ENCODE results near the gene ATG14. TPM values are rescaled to one million over a fixed set of nuclear protein-coding genes. Genes with fewer than 3 reads are reported as not detected.

The ATG14 gene
- total RNA-seq, 3 donors from 2014 or later: 8.3 to 15.1 (median 10.8) TPM

- no peak for TF ChIP-seq CTCF (IDR thresholded peaks at IDR 0.05)
- ATAC-seq: peak; percentile 54
- DNase-seq: no peak
- intact Hi-C loops (cut with DNase I, micrococcal nuclease): no loop called here
- H3K9me3 ChIP-seq: no peaks in the 10 kb centered on the region
- H3K4me3 ChIP-seq: no peak overlapping the region
- no peaks in the 10 kb centered on the region for H3K36me3 ChIP-seq (ENCODE audit: low read depth)
- H3K4me1 ChIP-seq (ENCODE audit: low read depth): peaks cover 56% of the 10 kb centered on the region
These were observed 77.7 kb downstream of the ATG14 start for GRCh38 chr14:55333711-55334485.

GRCh38 chr14:55332654-55333570, 78.7 kb downstream of the ATG14 start:
- H3K4me1 ChIP-seq (ENCODE audit: low read depth): peaks cover 54% of the 10 kb centered on the region
- no peak for TF ChIP-seq CTCF (IDR thresholded peaks at IDR 0.05)
- H3K36me3 ChIP-seq (ENCODE audit: low read depth): no peaks in the 10 kb centered on the region
- H3K4me3 ChIP-seq: no peak overlapping the region
- intact Hi-C loops (cut with DNase I, micrococcal nuclease): no loop called here
- ATAC-seq (peak; percentile 27), DNase-seq (no peak)
- no peaks in the 10 kb centered on the region for H3K9me3 ChIP-seq

- ATAC-seq: no peak
- intact Hi-C loops (cut with DNase I, micrococcal nuclease): no loop called here
- Histone ChIP-seq H3K9me3 (no peaks in the 10 kb centered on the region), H3K4me1 (ENCODE audit: low read depth) (peaks cover 39% of the 10 kb centered on the region), H3K36me3 (ENCODE audit: low read depth) (no peaks in the 10 kb centered on the region), H3K4me3 (no peak overlapping the region)
- DNase-seq: no peak
- TF ChIP-seq CTCF (IDR thresholded peaks at IDR 0.05): no peak
These were observed 81.5 kb downstream of the ATG14 start for GRCh38 chr14:55329999-55330710.

GRCh38 chr14:55328317-55328716, 83.3 kb downstream of the ATG14 start:
- DNase-seq: no peak
- Histone ChIP-seq H3K36me3 (ENCODE audit: low read depth) (no peaks in the 10 kb centered on the region), H3K4me1 (ENCODE audit: low read depth) (peaks cover 21% of the 10 kb centered on the region), H3K4me3 (no peak overlapping the region), H3K9me3 (no peaks in the 10 kb centered on the region)
- intact Hi-C loops (cut with DNase I, micrococcal nuclease): no loop called here
- peak; percentile 20 for ATAC-seq
- TF ChIP-seq CTCF (IDR thresholded peaks at IDR 0.05): no peak

- ATAC-seq (peak; percentile 51), DNase-seq (no peak)
- Histone ChIP-seq H3K4me1 (ENCODE audit: low read depth) (peaks cover 12% of the 10 kb centered on the region), H3K36me3 (ENCODE audit: low read depth) (no peaks in the 10 kb centered on the region), H3K9me3 (no peaks in the 10 kb centered on the region), H3K4me3 (no peak overlapping the region)
- TF ChIP-seq CTCF (IDR thresholded peaks at IDR 0.05): no peak
- intact Hi-C loops (cut with DNase I, micrococcal nuclease): no loop called here
These were observed 84.5 kb downstream of the ATG14 start for GRCh38 chr14:55327179-55327578.

Data from mucosa of descending colon (tissue), 3 donors.